PC-3 (cell line): ENCODE results near the gene BCLAF1. TPM values are rescaled to one million over a fixed set of nuclear protein-coding genes. Genes with fewer than 3 reads are reported as not detected.

Experiments used
- ATAC-seq: fragments of 200-7000 bp; cut with Tn5 transposase; 2 replicates; pipeline ENCODE4 v1.9.1; 2020; ENCODE audit warnings: mild to moderate bottlenecking, moderate library complexity
- BruUV-seq: library from RNA; stranded (reverse); fragments of 400-500 nt; replicated peaks from 2 replicates; lab custom pipeline; 2021; lab: Mats Ljungman, UMichigan
- CTCF ChIA-PET: fragments of 300-600 bp; sonication (Branson Sonifier 250); formaldehyde crosslinking; loops from one replicate; lab custom pipeline; 2022; ENCODE audit warnings: antibody characterized with exemption; lab: Charles Lee
- POLR2A ChIA-PET: fragments of 300-600 bp; sonication (Branson Sonifier 250); formaldehyde crosslinking; loops from one replicate; lab custom pipeline; 2022; ENCODE audit warnings: antibody characterized with exemption; ENCODE audit not compliant: unreplicated experiment; lab: Charles Lee
- DNase-seq: peaks from one replicate; pipeline ENCODE4 v3.0.0-alpha.2; 2015
- H2AFZ ChIP-seq: fragments of 300-600 bp; sonication (generic); 2 replicates; pipeline ENCODE4 v1.6.0; 2016; ENCODE audit warnings: antibody characterized with exemption, low read length
- H3F3A ChIP-seq: fragments of 300-600 bp; sonication (generic); one replicate; pipeline ENCODE4 v1.6.0; 2017; ENCODE audit warnings: antibody characterized with exemption, low read length, control low read depth, mild to moderate bottlenecking; ENCODE audit not compliant: unreplicated experiment
- H3K27ac ChIP-seq: fragments of 300-600 bp; sonication (generic); 2 replicates; pipeline ENCODE4 v1.5.1; 2016; ENCODE audit warnings: mild to moderate bottlenecking, low read length
- H3K27me3 ChIP-seq: fragments of 300-600 bp; sonication (generic); 2 replicates; pipeline ENCODE4 v1.6.1; 2016; ENCODE audit warnings: low read length, mixed read lengths
- H3K36me3 ChIP-seq: fragments of 300-600 bp; sonication (generic); 2 replicates; pipeline ENCODE4 v1.6.1; 2016; ENCODE audit warnings: low read depth, mixed run types, low read length, mixed read lengths
- H3K4me1 ChIP-seq: fragments of 300-600 bp; sonication (generic); 2 replicates; pipeline ENCODE4 v1.5.1; 2016; ENCODE audit warnings: low read length; ENCODE audit not compliant: insufficient read depth
- H3K4me2 ChIP-seq: fragments of 300-600 bp; sonication (generic); 2 replicates; pipeline ENCODE4 v1.6.0; 2016; ENCODE audit warnings: low read length
- H3K4me3 ChIP-seq: fragments of 300-600 bp; sonication (generic); 2 replicates; pipeline ENCODE4 v1.5.1; 2016; ENCODE audit warnings: mild to moderate bottlenecking, low read length, mixed read lengths
- H3K79me2 ChIP-seq: fragments of 300-600 bp; sonication (generic); 2 replicates; pipeline ENCODE4 v1.6.1; 2017; ENCODE audit warnings: low read length, mixed read lengths
- H3K9ac ChIP-seq: fragments of 300-600 bp; sonication (generic); 2 replicates; pipeline ENCODE4 v1.6.0; 2016; ENCODE audit warnings: mild to moderate bottlenecking, low read length
- H3K9me2 ChIP-seq: fragments of 300-600 bp; sonication (generic); replicated peaks from 2 replicates; pipeline ENCODE4 v1.6.1; 2016; ENCODE audit warnings: mixed run types, low read length, mixed read lengths
- H3K9me3 ChIP-seq: fragments of 300-600 bp; sonication (generic); 2 replicates; pipeline ENCODE4 v1.6.1; 2016; ENCODE audit warnings: low read length, mixed read lengths
- H4K20me1 ChIP-seq: fragments of 300-600 bp; sonication (generic); 2 replicates; pipeline ENCODE4 v1.6.1; 2016; ENCODE audit warnings: low read length, mixed read lengths
- EZH2 ChIP-seq: fragments of 300-600 bp; sonication (generic); IDR thresholded peaks from one replicate; pipeline ENCODE4 v1.6.1; 2017; ENCODE audit warnings: antibody characterized with exemption, mild to moderate bottlenecking, low read length; ENCODE audit not compliant: unreplicated experiment
- EZH2phosphoT487 ChIP-seq: fragments of 300-600 bp; sonication (generic); IDR thresholded peaks from 2 replicates; pipeline ENCODE4 v1.6.1; 2018; ENCODE audit warnings: mild to moderate bottlenecking, antibody characterized with exemption, low read length, borderline replicate concordance
- intact Hi-C: fragments of 100-400 bp; cut with micrococcal nuclease; formaldehyde crosslinking; loops from 2 replicates; pipeline ENCODE4 v1.9.0; 2023
- total RNA-seq: library from RNA; depleted of rRNA; stranded (reverse); fragments of >200 nt; gene quantifications from 2 replicates; pipeline ENCODE4 v1.2.3, GENCODE V29; 2014
- TF ChIP-seq, protein P1 (sequence below): fragments of 300-600 bp; sonication (generic); conservative IDR thresholded peaks from 2 replicates; pipeline ENCODE4 v1.5.1; 2017; ENCODE audit warnings: antibody characterized with exemption, low read depth, mild to moderate bottlenecking, low read length

The BCLAF1 gene
- total RNA-seq, 1 experiment from 2014 or later = 119 TPM

- Histone ChIP-seq H3K4me1 (no peaks in the 10 kb centered on the region), H3K4me2 (no peak overlapping the region), H3F3A (no peaks in the 10 kb centered on the region), H3K9me3 (no peaks in the 10 kb centered on the region), H3K4me3 (no peak overlapping the region), H3K36me3 (no peaks in the 10 kb centered on the region), H4K20me1 (no peaks in the 10 kb centered on the region), H2AFZ (no peak overlapping the region), H3K9ac (no peak overlapping the region), H3K79me2 (no peaks in the 10 kb centered on the region), H3K27ac (no peak overlapping the region), H3K9me2 (no peaks in the 10 kb centered on the region), H3K27me3 (no peaks in the 10 kb centered on the region)
- TF ChIP-seq, protein P1, sequence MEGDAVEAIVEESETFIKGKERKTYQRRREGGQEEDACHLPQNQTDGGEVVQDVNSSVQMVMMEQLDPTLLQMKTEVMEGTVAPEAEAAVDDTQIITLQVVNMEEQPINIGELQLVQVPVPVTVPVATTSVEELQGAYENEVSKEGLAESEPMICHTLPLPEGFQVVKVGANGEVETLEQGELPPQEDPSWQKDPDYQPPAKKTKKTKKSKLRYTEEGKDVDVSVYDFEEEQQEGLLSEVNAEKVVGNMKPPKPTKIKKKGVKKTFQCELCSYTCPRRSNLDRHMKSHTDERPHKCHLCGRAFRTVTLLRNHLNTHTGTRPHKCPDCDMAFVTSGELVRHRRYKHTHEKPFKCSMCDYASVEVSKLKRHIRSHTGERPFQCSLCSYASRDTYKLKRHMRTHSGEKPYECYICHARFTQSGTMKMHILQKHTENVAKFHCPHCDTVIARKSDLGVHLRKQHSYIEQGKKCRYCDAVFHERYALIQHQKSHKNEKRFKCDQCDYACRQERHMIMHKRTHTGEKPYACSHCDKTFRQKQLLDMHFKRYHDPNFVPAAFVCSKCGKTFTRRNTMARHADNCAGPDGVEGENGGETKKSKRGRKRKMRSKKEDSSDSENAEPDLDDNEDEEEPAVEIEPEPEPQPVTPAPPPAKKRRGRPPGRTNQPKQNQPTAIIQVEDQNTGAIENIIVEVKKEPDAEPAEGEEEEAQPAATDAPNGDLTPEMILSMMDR = no peak
- TF ChIP-seq EZH2phosphoT487 (no peak), EZH2 (no peak)
- ATAC-seq (no peak), DNase-seq (no peak)
- intact Hi-C loops = no loop called here
- no TSS peak for BruUV-seq
- POLR2A ChIA-PET = no interaction called here
- CTCF ChIA-PET = no interaction called here
Measured at GRCh38 chr6:136210398-136211165, 79.1 kb downstream of the BCLAF1 start.

- no peaks in the 10 kb centered on the region for H3F3A ChIP-seq
Measured at GRCh38 chr6:136209496-136209895, 80.2 kb downstream of the BCLAF1 start.

More at GRCh38 chr6:136209496-136209895, 80.2 kb downstream of the BCLAF1 start:
- Histone ChIP-seq H3K27me3 (no peaks in the 10 kb centered on the region), H3K9ac (no peak overlapping the region), H3K4me3 (no peak overlapping the region), H3K4me2 (no peak overlapping the region), H3K4me1 (no peaks in the 10 kb centered on the region), H3K36me3 (no peaks in the 10 kb centered on the region), H3K9me2 (no peaks in the 10 kb centered on the region), H3K27ac (no peak overlapping the region), H4K20me1 (no peaks in the 10 kb centered on the region), H3K79me2 (no peaks in the 10 kb centered on the region), H2AFZ (no peak overlapping the region), H3K9me3 (no peaks in the 10 kb centered on the region)
- BruUV-seq = no TSS peak
- ATAC-seq = no peak
- CTCF ChIA-PET = no interaction called here
- TF ChIP-seq, protein P1 = no peak
- no peak for TF ChIP-seq EZH2
- no peak for TF ChIP-seq EZH2phosphoT487
- intact Hi-C loops = no loop called here
- no peak for DNase-seq
- POLR2A ChIA-PET = no interaction called here
